Nucleus accumbens (tissue), 56 donors: ENCODE results near the gene HOXB13.

Experiments
- DNase-seq, 56 donors: peaks; one replicate each; lab custom pipeline; 2025; lab: John Stamatoyannopoulos, UW

The HOXB13 gene

DNA sequence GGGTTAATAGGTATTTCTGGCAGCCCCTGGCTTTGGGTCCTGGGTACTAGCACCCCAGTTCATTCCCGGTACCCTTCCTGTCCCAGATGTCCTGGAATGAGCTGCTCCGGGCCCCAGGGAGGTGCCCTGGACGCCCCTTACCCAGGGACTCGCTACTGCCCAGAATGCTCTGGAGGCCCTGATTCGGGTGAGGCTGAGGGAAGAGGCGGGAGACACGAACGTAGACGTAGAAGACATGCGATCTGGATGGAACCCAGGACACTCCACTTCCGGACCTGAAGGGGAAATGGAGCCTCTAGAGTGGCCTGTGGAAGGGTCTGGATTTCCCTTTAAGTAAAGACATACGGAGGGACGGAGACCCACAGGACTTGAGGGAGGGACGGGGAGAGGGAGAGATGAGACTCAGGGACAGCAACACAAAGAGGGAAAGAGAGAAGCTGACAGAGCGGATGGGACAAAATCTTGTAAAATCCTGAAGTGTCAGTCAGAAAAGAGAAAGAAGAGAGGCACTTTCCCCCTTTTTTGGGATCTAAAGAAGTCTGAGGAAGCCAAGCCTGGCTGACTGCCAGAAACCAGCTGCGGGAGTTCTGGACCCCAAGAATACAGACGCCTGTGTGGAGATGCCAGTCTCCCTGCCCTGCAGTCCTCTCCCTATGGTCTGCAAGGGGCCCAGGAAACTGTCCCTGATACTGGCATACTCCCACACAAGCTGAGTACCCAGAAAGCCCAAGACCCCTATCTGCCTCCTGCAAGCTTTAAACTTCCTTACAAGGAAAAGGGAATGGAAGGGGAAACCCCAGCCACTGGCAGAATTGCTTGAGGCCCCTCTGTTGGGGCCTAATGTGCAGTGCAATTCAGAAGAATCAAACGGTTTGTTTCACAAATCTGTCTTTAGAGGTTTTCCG lies 1.0 kb upstream of the HOXB13 start:
- DNase-seq, result no peak

- no peak for DNase-seq
These were observed 955 bp downstream of the HOXB13 start for GRCh38 chr17:48727415-48728175.

DNA sequence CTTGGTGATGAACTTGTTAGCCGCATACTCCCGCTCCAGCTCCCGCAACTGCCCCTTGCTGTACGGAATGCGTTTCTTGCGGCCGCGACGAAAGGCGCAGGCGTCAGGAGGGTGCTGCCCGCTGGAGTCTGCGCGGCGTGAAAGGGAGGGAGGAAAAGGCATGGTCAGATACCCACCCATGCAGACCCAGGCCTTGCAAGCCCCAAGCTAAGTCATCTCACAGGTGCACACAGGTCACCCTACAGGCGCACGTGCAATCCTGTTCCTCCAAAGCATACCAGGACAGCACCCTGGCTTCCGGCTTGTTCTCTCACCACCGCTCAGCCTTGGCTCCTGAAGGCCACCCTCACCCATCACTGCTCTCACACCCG lies 1.6 kb downstream of the HOXB13 start:
- no peak for DNase-seq

- DNase-seq, result no peak
These were observed 2.2 kb downstream of the HOXB13 start for GRCh38 chr17:48726114-48726915.

GRCh38 chr17:48725288-48726064 lies 3.1 kb downstream of the HOXB13 start:
- DNase-seq, result no peak

- no peak for DNase-seq
These were observed 3.6 kb downstream of the HOXB13 start for GRCh38 chr17:48725004-48725287.

DNA sequence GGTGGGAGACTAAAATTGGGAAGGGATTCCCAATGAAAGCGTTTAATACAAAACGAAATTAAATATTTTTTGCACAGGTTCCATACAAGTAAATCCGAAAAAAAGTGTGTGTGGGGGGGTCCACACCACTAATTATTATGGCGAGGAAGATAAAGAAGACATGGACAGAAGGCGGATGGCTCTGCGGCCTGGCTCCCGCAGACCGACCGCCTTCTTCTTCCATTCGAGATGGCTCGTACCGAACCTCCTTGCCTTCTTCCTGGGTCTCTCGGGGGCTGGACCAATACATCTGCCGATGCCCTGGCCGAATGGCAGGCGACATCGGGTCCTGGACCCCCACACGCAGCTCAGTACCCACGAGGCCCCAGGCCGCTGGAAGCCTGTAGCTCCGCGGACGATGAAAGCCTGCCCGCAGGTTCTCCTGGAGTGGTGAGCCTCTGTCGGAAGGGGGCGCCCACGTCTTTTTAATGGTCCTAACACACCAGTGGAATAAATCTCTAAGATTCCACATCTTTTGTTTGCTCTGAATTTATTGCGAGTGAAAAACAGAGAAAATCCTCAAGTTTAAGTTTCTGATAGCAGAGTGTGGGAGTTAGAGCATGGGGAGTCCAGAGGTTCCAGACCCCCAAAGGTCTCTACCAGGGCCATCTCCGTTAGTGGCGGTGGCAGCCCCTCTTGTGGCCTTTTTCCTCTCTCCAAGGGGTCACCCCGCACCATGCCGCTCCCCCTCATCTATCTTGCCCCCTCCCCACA lies 4.1 kb downstream of the HOXB13 start:
- peak in 45 of 56 donors; percentile 0 to 78 (median 20) for DNase-seq

- no peak for DNase-seq
These were observed 4.9 kb downstream of the HOXB13 start for GRCh38 chr17:48723423-48724250.

DNA sequence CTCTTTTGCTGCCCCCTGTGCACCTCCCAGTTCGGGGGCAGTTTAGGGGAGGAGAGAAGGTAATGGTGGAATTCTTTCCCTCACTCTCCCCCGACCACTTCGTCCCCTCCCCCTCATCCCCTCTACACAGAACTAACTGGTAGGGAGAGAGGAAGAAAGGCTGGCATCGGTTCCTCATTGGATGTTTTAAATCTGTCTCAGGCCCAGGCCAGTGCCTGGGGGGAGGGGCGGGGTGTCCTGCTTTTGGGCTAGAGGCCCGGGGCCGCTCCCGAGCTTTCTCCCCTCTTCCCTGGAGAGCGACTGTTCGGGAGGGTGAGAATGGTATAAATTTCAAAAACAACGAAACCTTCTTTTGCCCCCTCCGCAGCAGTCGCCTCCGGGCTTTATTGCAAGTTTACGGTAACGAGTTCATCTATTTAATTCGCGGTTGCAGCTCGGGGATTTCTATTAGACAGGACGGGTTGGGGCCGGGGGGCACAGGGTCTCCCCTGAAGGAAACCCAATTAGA lies 5.6 kb downstream of the HOXB13 start, which contains the start of gene PRAC2:
PRAC2 (plus strand) TSS at position 271 of the 508 bp plus-strand sequence. CDS start 1,226 bp downstream, outside the sequence.
- no peak for DNase-seq

- no peak for DNase-seq
These were observed 6.2 kb downstream of the HOXB13 start, which contains the start of gene PRAC1 for GRCh38 chr17:48722201-48722907. PRAC1 (minus strand) TSS chr17:48722518; CDS start chr17:48722392, 126 bp downstream.

DNA sequence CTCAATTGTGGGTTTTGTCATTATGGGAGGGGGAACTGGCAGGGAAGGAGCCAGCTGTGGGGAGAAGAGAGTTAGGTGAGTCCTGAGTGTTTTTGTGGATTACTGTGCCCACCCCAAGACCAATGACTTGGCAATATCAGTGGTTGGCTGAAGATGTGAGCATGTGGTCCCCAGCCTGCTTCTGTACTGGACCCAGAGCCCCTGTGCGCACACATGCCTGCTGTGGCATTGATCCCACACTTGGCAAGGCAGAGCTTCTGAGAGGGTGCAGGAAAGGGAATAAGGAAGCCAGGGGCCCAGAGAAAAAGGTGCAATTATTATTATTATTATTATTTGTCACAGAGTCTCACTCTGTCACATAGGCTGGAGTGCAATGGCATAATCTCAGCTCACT lies 7.5 kb downstream of the HOXB13 start:
- no peak for DNase-seq

GRCh38 chr17:48720266-48721008 lies 8.1 kb downstream of the HOXB13 start:
- no peak for DNase-seq

- DNase-seq, result no peak
These were observed 8.8 kb downstream of the HOXB13 start for GRCh38 chr17:48719642-48720265.

- no peak for DNase-seq
These were observed 9.5 kb downstream of the HOXB13 start for GRCh38 chr17:48718761-48719641.

DNA sequence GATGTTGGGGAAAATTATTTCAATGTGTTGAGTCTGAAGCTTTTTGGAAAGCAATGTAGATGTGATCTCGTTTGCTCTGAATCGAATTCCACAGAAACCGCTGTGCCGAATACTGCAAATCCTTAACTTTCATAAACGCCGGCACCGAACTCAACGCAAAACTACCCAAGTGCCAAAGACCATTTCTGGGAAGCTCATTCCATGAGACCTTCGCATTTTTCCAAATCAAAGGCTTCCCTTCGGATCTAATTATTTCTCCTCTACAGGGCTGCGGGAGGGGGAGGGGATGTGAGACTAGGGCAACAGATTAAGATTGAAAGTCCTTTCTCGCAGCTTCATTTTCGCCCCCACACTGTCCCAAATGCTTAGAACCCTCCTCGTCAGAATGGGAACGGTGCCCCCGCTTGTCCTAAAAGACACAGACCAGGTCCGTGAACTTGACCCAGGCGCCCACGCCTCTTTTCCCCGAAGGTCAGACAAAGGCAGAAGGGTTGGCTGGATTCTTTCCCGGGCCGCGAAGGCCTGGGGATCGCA lies 10.3 kb downstream of the HOXB13 start:
- no peak for DNase-seq
